DND-41 (cell line): Measurements from ENCODE around the gene RPP14.
A peak's percentile ranks its signal among the peaks of the same experiment; 100 is the strongest.

ENCODE experiments used
- ATAC-seq: fragments of 200-7000 bp; cut with Tn5 transposase; 3 replicates; pipeline ENCODE4 v1.9.1; 2021; ENCODE audit warnings: low read depth; ENCODE audit not compliant: insufficient read depth
- DNase-seq: peaks from one replicate; pipeline ENCODE4 v3.0.0-alpha.2; 2020
- H2AFZ ChIP-seq: 2 replicates; pipeline ENCODE4 v1.6.0; 2012; ENCODE audit warnings: low read depth, low read length
- H3K27ac ChIP-seq: 2 replicates; pipeline ENCODE4 v1.5.1; 2012; ENCODE audit warnings: low read length, inconsistent platforms
- H3K27me3 ChIP-seq: fragments of 200-600 bp; sonication (generic); 2 replicates; pipeline ENCODE4 v1.6.0; 2012; ENCODE audit warnings: low read length, mild to moderate bottlenecking, inconsistent platforms; ENCODE audit not compliant: insufficient read depth, poor library complexity
- H3K36me3 ChIP-seq: 2 replicates; pipeline ENCODE4 v1.5.1; 2012; ENCODE audit warnings: low read length, inconsistent platforms; ENCODE audit not compliant: insufficient read depth
- H3K4me1 ChIP-seq: 2 replicates; pipeline ENCODE4 v1.5.1; 2012; ENCODE audit warnings: mild to moderate bottlenecking, low read length; ENCODE audit not compliant: insufficient read depth
- H3K4me2 ChIP-seq: 2 replicates; pipeline ENCODE4 v1.6.0; 2012; ENCODE audit warnings: mild to moderate bottlenecking, moderate library complexity, low read length, inconsistent platforms; ENCODE audit not compliant: insufficient read depth
- H3K4me3 ChIP-seq, 2 experiments: fragments of 200-600 bp in 1 of 2; shearing (Covaris generic) in 1 of 2; 2 replicates each; pipeline ENCODE4 v1.5.1; 2012 to 2016; ENCODE audit warnings: inconsistent platforms in 2 of 2, low read length in 2 of 2, mild to moderate bottlenecking in 2 of 2, low read depth in 1 of 2, moderate library complexity in 1 of 2
- H3K79me2 ChIP-seq: 2 replicates; pipeline ENCODE4 v1.6.0; 2012; ENCODE audit warnings: low read length, inconsistent platforms; ENCODE audit not compliant: insufficient read depth
- H3K9ac ChIP-seq: 2 replicates; pipeline ENCODE4 v1.6.0; 2012; ENCODE audit warnings: low read depth, mild to moderate bottlenecking, inconsistent platforms, low read length, moderate library complexity
- H3K9me3 ChIP-seq: 2 replicates; pipeline ENCODE4 v1.5.1; 2012; ENCODE audit warnings: low read length, moderate library complexity, mild to moderate bottlenecking, inconsistent platforms; ENCODE audit not compliant: insufficient read depth, severe bottlenecking
- H4K20me1 ChIP-seq: 2 replicates; pipeline ENCODE4 v1.6.0; 2012; ENCODE audit warnings: low read length; ENCODE audit not compliant: insufficient read depth
- EZH2 ChIP-seq: IDR thresholded peaks from 3 replicates; pipeline ENCODE4 v1.6.1; 2012; ENCODE audit warnings: borderline replicate concordance, low read depth, mild to moderate bottlenecking, moderate library complexity, low read length, inconsistent platforms; ENCODE audit not compliant: severe bottlenecking
- TF ChIP-seq, protein P1 (sequence below): IDR thresholded peaks from 2 replicates; pipeline ENCODE4 v1.5.1; 2012; ENCODE audit warnings: borderline replicate concordance, low read length, moderate library complexity, mild to moderate bottlenecking; ENCODE audit not compliant: poor library complexity, severe bottlenecking; ENCODE audit errors: extremely low read depth

RPP14 gene

DNA sequence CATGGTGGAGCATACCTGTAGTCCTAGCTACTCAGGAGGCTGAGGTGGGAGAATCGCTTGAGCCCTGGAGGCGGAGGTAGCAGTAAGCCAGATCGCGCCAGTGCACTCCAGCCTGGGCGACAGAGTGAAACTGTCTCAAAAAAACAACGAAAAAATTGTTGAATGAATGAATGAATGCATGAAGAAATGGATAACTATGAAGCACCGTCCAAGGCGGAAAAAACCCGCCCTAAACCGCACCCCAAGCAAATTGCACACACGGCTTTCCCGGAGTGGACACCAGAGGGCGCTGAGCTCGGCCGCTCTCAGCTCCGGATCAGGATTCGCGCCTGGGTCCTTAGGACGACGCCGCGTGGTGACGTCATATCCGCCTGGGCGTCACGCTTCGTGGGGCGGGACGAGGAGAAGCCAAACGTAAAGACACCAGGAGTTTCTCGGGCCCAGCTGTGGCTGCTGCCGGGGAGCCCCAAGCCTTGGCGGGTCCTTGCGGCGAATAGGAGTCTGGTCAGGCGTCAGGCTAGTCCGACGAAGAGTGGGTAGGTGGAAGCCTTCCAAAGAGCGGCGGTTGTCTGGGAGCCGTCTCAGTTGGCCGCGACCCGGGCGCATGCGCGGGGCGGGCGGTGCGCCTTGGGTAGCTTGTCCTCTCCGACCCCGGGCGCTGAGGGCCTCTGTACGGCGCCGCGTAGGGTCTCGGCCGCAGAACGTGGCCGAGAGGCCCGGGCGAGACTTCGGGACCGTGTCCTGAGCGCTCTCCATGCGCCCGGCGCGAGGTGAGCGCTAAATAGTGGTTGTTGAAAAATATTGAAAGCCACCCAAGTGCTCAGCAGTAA, at the start of gene RPP14, which contains the start of gene HTD2:
Gene RPP14, plus strand, starts transcription at position 364 of the 830 bp plus-strand sequence. CDS start 4,085 bp downstream, outside the sequence.
Gene HTD2, plus strand, starts transcription at position 639 of the 830 bp plus-strand sequence. CDS start 11,094 bp downstream, outside the sequence.
- peaks cover 27% of the 10 kb centered on the region for H3K4me1 ChIP-seq
- peaks cover 1% of the 10 kb centered on the region for H3K27me3 ChIP-seq
- H3K4me3 ChIP-seq, result peak within 1 kb of the TSS; percentile 90 to 95
- H3K27ac ChIP-seq, result peak within 1 kb of the TSS; percentile 97
- H3K9ac ChIP-seq, result peak within 1 kb of the TSS; percentile 86
- H3K36me3 ChIP-seq, result peaks cover 27% of the 10 kb centered on the region
- H3K4me2 ChIP-seq, result peak within 1 kb of the TSS; percentile 91
- peak; percentile 88 for ATAC-seq
- peaks cover 24% of the 10 kb centered on the region for H4K20me1 ChIP-seq
- TF ChIP-seq, protein P1, sequence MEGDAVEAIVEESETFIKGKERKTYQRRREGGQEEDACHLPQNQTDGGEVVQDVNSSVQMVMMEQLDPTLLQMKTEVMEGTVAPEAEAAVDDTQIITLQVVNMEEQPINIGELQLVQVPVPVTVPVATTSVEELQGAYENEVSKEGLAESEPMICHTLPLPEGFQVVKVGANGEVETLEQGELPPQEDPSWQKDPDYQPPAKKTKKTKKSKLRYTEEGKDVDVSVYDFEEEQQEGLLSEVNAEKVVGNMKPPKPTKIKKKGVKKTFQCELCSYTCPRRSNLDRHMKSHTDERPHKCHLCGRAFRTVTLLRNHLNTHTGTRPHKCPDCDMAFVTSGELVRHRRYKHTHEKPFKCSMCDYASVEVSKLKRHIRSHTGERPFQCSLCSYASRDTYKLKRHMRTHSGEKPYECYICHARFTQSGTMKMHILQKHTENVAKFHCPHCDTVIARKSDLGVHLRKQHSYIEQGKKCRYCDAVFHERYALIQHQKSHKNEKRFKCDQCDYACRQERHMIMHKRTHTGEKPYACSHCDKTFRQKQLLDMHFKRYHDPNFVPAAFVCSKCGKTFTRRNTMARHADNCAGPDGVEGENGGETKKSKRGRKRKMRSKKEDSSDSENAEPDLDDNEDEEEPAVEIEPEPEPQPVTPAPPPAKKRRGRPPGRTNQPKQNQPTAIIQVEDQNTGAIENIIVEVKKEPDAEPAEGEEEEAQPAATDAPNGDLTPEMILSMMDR, result peak; percentile 98
- TF ChIP-seq EZH2, result no peak
- peak within 1 kb of the TSS; percentile 90 for H2AFZ ChIP-seq
- H3K9me3 ChIP-seq, result no peaks in the 10 kb centered on the region
- DNase-seq, result peak; percentile 98
- peaks cover 44% of the 10 kb centered on the region for H3K79me2 ChIP-seq

DNA sequence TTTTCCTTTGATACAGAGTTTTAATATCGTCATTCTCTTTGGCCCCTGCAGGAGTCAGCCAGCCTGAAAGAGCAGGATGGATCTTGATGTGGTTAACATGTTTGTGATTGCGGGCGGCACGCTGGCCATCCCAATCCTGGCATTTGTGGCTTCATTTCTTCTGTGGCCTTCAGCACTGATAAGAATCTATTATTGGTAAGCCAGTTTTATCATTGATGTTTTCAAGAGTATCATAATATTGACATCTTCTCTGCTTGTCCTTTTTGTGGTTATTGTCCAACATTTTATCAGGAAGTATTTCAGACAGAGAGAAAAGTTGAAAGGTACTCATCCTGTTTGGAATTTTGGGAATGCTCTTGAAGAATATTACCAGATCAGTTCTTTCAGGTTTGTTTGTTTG, 49.5 kb upstream of the RPP14 start:
- DNase-seq, result no peak
- no peaks in the 10 kb centered on the region for H3K9me3 ChIP-seq
- no peak overlapping the region for H3K27ac ChIP-seq
- no peak overlapping the region for H3K9ac ChIP-seq
- no peaks in the 10 kb centered on the region for H3K79me2 ChIP-seq
- no peak overlapping the region for H3K4me3 ChIP-seq
- TF ChIP-seq, protein P1, result no peak
- no peak for TF ChIP-seq EZH2
- H3K27me3 ChIP-seq, result no peaks in the 10 kb centered on the region
- no peaks in the 10 kb centered on the region for H3K4me1 ChIP-seq
- H4K20me1 ChIP-seq, result no peaks in the 10 kb centered on the region
- no peak for ATAC-seq
- H3K4me2 ChIP-seq, result no peak overlapping the region
- H2AFZ ChIP-seq, result no peak overlapping the region
- no peaks in the 10 kb centered on the region for H3K36me3 ChIP-seq

DNA sequence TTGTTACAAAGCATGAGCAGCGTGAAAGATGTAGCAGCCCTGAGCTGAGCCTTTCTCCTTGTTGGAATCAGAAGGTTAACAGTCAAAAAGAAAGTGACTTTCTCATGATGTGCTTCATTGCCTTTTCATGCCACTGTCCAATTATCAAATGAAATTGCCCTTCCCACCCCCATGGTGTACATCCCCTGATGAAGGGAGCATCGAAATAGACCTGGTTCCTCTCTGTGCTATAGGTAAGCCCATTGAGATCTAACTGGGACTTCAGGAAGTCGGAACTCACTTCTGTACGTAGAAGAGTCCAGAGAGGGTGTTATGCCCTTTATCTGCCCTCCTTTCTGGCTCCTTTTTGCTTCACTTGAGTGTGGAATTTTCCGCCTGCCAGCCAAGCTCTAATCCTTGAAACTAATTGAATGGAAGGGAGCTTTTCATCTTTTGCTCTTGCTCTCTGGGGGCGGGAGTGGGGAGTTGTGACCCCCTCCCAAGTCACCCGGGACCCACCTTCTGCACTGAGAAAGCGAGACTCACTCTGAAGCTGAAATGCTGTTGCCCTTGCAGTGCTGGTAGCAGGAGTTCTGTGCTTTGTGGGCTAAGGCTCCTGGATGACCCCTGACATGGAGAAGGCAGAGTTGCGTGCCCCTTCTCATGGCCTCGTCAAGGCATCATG, 47.5 kb upstream of the RPP14 start:
- ATAC-seq (no peak), DNase-seq (no peak)
- Histone ChIP-seq H3K4me3 (no peak overlapping the region), H3K9ac (no peak overlapping the region), H4K20me1 (no peaks in the 10 kb centered on the region), H3K4me2 (no peak overlapping the region), H3K79me2 (no peaks in the 10 kb centered on the region), H3K9me3 (no peaks in the 10 kb centered on the region), H3K27me3 (no peaks in the 10 kb centered on the region), H2AFZ (no peak overlapping the region), H3K36me3 (no peaks in the 10 kb centered on the region), H3K4me1 (no peaks in the 10 kb centered on the region), H3K27ac (no peak overlapping the region)
- TF ChIP-seq, protein P1, result no peak
- no peak for TF ChIP-seq EZH2
